ENCODE results near the gene TUFM.
"Not testable (repeated sequence)": the region's sequence is repeated elsewhere in the genome, so short reads cannot be mapped to it uniquely, and the experiment has no call there.

TUFM gene

DNA sequence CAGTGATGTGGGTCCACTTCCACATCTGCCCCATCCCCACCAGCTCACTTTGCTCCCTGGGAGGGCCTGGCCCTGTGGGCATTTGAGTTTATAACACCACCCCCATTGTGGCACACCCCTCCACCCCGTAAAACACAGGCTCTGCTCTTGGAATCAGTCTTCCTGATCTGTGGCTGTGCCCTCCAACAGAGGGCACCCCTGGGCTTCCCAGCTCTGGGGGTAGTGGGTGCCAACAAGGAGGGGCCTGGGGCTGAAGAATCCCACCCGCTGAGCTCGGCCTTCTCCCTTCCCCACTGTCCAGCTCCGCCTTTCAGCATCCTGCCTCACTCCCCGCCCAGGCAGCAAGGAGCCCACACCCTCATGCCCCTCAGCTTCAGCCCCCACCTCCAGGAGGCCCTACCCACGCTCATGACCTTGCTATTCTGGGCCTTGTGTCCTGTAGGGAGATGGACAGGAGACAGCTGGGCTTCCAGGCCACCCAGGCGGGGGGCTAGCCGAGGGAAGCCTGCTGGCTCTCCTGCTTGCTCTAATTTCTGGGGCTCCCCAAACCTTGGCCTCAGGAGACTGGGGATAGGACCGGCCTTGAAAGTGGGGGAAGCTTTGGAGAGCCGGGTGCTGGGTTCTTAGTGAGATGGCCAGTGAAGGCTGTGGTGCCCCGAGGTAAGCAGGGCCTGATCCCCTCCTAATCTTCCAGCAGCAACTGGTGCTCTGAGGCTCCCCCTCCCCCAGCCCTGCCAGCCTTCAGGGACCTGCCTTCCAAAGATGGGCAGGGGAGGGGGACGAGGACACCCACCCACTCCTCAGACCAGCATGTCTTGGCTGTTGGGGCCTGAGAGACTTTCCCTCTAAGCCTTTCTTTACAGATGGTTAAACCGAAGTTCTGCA lies 29.2 kb upstream of the TUFM start:
- DNase-seq (ENCODE audit: low read depth in 4 of 4, low spot score in 1 of 4) = no peak

DNA sequence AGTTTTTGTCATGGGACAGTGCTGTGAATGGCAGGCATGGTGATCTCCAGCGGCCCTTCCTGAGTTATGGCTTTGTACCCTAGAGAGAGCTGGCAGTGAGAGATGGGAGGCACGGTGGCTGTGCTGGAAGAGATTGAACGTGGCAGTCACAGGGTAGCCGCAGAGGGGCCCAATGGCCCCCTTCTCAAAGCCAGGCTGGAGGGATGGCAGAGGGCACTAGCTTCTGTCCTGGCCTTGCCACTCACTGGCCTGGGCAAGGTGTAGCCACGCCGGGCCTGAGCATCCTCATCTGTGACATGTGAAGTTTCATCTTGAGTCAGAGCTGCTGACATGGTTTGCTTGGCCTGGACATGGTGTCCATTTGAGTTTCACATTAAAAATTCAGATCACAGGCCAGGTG lies 28.3 kb upstream of the TUFM start:
- no peak for DNase-seq (ENCODE audit: low read depth in 4 of 4, low spot score in 1 of 4)

DNA sequence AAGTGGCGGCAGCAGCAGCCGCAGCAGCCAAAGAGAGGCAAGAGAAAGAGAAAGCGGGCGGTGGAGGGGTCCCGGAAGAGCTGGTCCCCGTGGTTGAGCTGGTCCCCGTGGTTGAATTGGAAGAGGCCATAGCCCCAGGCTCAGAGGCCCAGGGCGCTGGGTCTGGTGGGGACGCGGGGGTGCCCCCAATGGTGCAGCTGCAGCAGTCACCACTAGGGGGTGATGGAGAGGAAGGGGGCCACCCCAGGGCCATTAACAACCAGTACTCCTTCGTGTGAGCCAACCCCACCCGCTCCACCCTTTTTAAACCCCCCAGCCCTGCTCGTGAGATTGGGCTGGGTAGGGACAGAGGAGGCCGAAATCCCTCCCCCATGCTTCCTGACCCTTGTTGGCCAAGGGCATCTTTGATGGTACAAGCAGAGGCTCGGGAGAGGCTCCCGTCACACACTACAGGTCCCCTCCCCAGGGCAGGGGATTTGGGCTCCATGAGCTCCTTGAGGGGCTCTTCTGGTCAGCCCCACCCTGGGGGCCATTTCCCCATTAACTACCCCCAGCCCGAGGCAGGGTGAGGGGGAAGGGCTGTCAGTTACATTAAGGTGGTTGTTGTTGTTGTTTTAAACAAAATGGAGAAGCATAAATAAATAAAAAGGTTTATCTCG lies 27.5 kb upstream of the TUFM start:
- peak in 3 of 4 experiments; percentile 31 to 34 (median 33) for DNase-seq (ENCODE audit: low read depth in 4 of 4, low spot score in 1 of 4)

DNA sequence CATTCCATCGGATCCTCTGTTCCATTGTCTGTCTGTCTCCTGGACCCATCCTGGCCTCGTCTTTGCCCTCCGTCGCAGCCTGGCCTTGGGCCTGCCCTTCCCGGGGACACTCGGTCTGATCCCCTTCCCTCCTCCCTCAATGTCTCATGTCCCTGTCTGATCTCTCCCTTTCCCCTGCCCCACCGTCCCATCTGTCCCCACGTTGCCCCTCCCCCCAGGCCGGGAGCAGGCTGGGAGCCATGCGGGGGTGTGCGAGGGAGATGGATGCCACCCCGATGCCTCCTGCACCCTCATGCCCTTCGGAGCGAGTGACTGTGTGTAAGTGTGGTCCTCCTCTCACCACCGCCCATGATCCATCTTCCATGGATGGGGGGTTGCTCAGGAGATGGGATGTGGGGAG lies 26.8 kb upstream of the TUFM start:
- no peak for DNase-seq (ENCODE audit: low read depth in 4 of 4, low spot score in 1 of 4)

DNA sequence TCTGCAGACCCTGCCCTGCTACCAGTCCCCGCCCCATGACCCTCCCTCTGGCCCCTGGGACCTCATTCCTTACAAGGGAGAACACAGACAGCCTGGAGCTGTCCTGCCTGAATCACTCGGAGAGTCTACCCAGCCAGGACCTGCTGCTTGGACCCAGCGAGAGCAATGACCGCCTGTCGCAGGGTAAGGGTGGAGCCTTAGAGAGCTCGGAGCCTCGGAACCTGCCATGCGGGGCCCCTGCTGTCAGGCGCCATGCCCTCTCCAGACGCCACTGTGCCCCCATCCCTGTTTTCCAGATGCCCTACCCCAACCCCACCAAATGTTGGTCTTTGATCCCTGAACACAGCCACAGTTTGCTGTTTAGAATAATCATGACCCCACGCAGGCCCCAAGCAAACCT lies 23.1 kb upstream of the TUFM start:
- DNase-seq (ENCODE audit: low read depth in 4 of 4, low spot score in 1 of 4) = no peak

DNA sequence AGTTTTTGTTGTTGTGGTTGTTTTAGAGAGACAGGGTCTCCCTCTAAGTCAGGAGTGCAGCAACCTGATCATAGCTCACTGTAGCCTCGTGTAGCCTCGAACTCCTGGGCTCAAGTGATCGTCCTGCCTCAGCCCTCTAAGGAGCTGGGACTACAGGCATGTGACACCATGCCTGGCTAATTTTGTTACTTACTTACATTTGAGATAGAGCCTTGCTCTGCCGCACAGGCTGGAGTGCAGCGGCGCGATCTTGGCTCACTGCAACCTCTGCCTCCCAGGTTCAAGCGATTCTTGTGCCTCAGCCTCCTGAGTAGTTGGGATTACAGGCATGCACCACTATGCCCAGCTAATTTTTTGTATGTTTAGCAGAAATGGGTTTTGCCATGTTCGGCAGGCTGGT lies 21.5 kb upstream of the TUFM start:
- DNase-seq (ENCODE audit: low read depth in 4 of 4, low spot score in 1 of 4) = not testable (repeated sequence)

DNA sequence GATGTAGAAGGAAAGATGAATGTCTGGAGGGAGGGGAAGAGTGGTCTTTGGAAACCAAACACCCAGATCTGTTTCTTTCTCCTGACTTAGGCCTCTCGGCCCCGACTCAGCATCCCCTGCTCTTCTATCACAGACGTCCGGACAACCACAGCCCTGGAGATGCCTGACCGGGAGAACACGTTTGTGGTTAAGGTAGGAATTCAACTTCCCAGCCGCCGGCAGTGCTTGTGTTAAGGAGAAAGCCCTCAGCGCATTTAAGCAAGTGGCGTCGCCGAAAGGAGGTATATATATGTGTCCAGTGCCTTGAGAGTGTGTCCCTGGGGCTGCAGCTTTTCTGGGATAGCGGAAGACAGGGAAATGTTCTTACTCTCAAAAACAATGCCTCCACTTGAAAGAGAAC lies 21.1 kb upstream of the TUFM start:
- DNase-seq (ENCODE audit: low read depth in 4 of 4, low spot score in 1 of 4) = no peak

DNA sequence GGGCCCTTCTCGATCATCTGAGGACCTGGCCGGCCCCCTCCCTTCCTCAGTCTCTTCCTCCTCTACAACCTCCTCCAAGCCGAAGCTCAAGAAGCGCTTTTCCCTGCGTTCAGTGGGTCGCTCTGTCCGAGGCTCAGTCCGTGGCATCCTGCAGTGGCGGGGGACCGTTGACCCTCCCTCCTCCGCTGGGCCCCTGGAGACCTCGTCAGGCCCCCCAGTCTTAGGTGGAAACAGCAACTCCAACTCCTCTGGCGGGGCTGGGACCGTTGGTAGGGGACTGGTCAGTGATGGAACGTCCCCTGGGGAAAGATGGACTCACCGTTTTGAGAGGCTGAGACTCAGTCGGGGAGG lies 20.3 kb upstream of the TUFM start:
- DNase-seq (ENCODE audit: low read depth in 4 of 4, low spot score in 1 of 4) = no peak

DNA sequence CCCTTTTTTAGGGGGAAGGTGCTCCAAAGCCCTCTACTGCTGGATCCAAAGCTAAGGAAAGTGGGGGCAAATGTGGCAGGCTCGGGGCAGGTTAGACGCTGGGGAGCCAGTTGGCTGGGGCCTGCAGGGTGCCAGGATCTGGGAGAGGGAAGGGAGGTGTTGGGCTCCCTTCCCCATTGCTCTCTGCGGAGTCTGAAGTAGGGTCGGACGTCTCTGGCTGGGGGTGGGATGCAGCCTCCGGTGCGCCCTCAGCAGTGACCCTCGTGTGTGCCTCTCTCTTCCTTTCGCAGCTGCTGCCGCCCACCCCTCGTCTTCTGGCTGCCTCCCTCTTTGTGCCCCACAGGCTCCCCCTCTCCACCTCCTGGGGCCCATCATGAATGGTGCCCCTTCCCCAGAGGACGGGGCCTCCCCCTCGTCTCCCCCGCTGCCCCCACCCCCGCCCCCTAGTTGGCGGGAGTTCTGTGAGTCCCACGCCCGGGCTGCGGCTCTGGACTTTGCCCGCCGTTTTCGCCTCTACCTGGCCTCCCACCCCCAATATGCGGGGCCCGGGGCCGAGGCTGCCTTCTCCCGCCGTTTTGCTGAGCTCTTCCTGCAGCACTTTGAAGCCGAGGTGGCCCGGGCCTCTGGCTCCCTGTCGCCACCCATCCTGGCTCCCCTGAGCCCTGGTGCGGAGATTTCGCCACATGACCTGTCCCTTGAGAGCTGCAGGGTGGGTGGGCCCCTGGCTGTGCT lies 19.7 kb upstream of the TUFM start:
- DNase-seq (ENCODE audit: low read depth in 4 of 4, low spot score in 1 of 4) = no peak

DNA sequence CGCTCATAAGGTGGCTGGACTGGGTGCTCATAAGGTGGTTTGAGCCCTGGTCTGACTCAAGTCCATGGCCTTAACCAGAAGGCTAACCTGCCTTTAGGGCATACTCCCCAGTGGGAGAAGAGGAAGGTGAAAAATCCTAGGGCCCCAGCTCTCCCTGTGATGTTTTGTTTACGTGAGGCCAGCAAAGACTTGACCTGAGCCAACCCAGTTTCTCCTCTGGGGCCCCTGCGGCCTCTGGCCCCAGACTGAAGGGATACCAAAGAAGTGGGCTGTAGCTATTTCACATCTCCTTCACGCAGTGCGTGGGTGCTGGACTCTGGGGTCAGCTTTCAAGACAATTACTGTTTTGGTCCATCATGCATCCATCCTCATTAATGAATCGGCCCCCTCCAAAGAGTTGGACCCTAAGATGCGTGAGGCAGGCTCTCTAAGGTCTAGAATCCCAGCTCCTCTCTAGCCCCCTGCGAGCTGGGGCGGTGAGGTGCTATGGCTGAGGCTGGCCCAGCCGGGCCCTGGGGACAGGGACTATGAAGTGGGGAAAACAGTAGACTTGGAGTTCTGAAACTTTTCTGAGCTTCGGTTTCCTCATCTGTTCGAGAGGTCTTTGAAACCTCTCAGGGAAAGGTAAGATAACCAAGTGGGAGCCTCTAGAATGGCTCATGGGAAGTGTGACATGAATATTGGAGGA lies 19.0 kb upstream of the TUFM start:
- no peak for DNase-seq (ENCODE audit: low read depth in 4 of 4, low spot score in 1 of 4)

DNA sequence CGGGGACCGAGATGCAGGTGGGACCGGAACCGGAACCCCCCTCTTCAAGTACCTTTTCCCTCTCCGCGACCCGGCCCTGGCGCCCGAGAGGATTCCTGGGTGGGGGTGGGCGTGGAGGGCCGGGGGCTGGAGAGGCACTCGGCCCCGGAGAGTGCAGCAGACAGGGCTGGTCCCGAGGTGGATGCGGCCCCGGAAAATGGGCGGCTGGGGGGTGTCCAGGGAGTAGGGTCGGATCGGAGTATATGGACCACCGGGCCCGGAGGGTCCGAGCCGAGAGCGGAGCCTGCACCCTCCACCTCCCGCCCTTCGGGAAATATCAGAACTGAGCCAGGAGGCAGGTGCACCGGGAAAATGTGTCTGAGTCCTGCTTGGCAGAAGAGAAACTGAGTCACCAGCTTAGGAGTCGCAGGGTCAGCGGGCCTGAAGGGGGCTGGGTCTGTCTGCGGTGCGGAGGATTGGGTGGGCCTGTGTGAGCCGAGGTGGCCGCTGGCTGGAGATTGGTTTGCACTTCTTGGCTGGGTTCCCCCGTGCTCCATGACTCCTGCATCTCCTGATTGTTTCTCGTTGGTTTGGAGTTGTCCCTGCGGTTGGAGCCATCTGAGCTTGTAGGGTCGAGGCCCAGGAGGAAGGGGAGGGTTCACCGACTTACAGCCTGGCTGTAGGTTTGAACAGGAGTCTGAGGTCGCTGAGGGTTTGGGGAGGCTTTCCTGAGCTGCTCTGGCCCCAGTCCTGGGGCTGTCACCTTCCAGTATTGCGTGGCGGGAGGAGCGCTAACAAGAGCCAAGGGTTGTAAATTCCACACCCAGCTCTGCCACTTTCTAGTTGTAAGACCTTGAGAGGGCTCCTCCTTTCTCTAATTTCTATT lies 18.0 kb upstream of the TUFM start:
- DNase-seq (ENCODE audit: low read depth in 4 of 4, low spot score in 1 of 4) = no peak

DNA sequence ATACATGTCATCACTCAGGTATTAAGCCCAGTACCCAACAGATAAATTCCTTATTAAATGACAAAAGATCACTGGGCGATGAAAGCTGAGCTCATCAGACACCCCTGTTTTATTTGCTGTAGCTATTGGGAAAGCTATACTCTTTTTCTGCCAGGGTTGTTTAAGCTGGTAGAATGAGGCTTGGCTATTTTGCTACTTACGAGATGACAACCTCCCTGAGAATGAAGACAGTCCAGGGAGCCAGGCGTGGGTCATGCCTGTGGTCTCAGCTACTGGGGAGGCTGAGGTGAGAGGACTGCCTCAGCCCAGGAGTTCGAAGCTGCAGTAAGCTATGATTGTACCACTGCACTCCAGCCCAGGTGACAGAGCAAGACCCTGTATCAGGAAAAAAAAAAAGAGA lies 13.2 kb upstream of the TUFM start:
- no peak for DNase-seq (ENCODE audit: low read depth in 4 of 4, low spot score in 1 of 4)

DNA sequence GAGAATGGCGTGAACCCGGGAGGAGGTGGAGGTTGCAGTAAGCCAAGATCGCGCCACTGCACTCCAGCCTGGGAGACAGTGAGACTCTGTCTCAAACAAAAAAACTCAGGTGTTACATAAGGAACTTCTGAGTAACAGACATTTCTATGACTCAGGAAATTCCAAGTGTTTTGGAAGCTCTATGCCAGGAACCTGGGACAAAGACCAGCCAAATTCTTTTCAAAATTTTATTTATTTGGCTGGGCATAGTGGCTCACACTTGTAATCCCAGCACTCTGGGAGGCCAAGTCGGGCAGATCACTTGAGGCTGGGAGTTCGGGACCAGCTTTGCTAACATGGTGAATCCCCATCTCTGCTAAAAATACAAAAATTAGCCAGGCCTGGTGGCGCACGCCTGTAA lies 12.3 kb upstream of the TUFM start:
- no peak for DNase-seq (ENCODE audit: low read depth in 4 of 4, low spot score in 1 of 4)

DNA sequence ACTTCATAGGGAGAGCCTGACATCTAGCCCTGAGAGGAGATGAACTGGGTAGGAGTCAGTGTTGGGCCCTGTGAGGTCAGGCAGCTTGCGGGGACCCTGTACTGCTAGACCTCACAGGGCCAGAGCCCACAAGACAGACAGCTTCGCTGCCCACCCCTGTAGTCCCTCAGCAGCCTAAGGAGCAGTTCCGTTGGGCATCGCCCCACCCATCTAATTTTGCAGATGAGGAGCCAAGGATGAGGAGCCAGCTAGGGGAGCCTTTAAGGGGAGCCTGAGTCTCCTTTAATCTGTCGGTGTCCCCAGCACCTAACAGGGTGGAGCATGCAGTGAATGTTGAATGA lies 755 bp upstream of the TUFM start:
- no peak for DNase-seq (ENCODE audit: low read depth in 4 of 4, low spot score in 1 of 4)

DNA sequence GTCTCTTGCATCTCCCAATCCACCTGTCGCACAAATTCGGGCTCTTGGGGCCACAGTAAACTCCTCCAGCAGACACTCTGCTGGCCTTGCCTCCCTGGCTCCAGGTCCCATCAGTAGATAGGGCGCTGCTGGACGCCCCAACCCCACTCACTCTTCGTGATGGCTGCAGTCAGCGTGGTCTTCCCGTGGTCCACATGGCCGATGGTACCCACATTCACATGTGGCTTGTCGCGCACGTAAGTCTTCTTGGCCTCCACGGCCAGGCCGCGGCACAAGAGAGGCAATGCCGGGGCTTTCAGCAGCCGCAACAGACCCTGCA lies 428 bp downstream of the TUFM start:
- DNase-seq (ENCODE audit: low read depth in 4 of 4, low spot score in 1 of 4) = no peak

DNA sequence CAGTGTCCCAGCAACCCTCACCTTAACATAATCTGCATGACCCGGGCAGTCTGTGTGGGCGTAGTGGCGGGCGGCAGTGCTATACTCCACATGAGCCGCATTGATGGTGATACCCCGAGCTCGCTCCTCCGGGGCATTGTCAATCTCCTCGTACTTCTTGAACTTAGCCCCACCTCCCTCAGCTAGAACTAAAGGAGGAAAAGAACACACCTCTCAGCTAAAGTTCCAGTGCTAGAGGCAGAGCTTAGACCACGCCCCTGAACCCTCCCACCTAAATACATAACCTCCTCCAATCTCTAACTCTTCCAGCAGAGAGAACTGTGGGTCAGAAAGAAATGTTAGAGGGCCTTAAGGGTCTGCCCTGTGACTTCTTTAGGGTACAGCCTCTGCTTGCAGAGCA lies 855 bp downstream of the TUFM start:
- DNase-seq (ENCODE audit: low read depth in 4 of 4, low spot score in 1 of 4) = no peak

DNA sequence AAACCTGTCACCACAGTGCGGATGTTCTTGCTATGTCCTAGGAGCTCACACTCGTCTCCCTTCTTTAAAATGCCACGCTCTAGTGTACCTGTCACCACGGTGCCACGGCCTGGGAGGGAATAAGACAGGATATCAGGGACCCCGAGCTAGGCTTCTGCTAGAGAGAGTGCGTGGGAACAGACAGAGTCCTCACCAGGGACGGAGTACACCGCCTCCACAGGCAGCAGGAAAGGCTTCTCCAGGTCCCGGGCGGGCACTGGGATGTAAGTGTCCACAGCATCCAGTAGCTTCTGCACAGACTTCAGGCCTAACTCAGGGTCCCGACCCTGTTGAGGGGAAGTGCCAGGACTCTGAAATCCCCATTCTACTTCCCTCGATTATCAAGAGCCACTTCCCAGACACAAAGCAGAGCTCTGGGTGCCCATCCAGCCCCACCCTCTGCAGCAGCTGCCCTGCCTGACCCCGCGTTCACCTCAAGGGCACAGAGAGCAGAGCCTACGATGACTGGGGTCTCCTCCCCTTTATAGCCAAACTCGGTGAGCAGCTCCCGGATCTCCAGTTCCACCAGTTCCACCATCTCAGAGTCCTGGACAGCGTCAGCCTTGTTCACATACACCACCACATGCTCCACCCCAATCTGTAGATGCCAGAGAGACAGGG lies 1.8 kb downstream of the TUFM start:
- DNase-seq (ENCODE audit: low read depth in 4 of 4, low spot score in 1 of 4) = no peak

DNA sequence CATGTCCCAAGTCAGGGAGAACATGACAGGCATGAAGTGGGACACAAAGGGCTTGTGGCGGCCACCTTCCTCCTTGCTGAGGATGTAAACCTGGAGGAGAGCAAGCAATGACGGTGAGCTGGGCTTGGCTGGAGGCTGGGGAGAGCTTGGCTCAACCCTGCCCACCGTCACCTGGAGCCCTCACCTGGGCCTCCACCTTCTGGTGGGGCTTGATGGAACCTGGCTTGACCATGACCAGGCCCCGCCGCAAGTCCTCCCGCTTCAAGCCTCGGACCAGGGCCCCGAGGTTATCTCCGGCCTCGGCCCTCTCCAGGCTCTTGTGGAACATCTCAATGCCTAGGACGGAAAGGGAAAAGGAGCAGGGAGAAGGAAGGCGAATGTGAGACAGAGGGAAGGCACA lies 2.4 kb downstream of the TUFM start:
- DNase-seq (ENCODE audit: low read depth in 4 of 4, low spot score in 1 of 4) = no peak

DNA sequence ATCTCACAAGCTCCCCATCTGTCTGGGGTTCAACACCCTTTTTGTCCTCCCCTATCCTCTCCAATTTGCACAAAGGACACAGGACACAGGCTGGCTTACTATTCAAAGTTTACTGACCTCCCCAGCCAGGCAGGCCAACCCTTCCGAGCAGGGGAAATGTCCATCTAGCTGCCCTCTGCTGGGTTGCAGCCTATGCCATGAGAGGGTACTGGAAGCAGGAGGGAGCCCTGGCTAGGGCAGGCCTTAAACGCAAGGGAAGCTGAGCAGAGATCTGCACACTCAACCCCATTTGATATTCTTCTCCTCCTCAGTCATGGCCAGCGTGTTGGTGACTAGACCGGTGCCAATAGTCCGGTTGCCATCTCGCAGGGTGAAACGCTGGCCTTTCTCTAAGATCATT lies 3.5 kb downstream of the TUFM start:
- no peak for DNase-seq (ENCODE audit: low read depth in 4 of 4, low spot score in 1 of 4)

DNA sequence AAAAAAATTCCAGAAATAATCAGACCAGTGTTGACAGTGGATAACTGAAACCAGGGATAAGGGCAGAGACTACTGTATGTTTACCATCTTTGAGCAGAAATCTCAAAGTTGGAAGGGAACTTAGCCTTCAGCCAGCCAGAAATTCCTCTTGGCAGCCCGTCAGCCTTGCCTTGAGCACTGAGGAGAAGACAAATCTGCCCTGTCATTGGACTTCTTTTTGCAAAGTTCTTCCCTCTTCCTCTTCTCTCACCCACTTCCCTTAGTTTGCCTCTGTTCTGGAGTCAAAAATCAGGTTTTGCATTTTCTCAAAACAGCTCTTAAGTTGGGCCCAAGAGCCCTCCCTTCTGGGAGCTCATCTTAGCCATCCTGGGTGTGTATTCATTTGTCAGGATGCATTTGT lies 6.2 kb downstream of the TUFM start:
- no peak for DNase-seq (ENCODE audit: low read depth in 4 of 4, low spot score in 1 of 4)
